ENCODE data around the gene IL10RA. TPM values are rescaled to one million over a fixed set of nuclear protein-coding genes. Genes with fewer than 3 reads are reported as not detected.

Gene IL10RA
- total and polyA plus RNA-seq, 2 of the 4 experiments (the other 2 are of a cell fraction): 0.12 TPM; not detected in 1

DNA sequence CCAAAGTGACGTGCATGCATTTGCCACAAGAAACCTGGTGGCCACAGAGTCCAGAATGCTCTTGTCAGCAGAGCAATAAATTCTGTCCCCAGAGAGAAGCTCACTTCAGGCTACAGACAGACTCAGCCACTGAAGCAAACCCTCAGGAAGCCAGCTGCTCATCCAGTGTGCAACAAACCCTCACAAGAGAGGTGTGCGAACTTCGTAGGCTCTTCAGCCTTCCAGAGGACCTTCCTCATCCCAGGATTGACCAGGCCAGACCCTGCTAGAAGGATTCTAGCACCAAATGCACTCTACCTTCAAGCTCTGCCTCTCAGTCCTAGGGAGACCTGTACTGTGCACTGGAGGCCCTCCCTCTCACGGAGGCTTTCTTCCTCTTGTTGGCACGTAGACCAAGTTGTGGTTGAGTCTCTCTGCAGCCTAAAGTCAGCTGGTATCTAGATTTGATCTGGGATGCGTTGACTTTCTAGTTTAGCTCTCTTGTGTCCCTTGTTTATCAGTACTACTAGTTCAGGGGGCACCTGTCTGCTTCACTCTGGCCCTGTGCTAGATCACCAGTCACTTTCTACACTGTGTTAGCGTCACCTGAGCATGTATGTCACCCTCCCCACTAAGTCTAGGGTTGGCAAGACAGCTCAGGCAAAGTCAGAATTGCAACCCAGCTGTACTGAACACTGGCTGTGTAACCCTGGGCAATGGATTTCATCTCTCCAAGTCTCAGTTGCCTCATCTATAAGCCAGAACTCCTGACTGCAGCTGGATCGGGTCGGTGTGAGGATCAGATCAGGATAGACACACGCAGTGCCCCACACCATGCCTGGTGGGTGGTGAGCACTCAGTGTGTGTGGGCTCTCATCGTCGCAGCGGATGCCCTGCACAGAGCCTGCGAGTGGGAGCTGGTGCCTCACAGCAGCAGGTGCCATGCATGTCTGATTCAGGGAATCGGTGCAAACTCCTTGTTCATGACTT, 34.9 kb upstream of the IL10RA start:
- Histone ChIP-seq H2BK5ac (ENCODE audit: low read depth, low read length, poor library complexity, severe bottlenecking) (no peak overlapping the region), H4K91ac (ENCODE audit: insufficient read depth, low read depth, low read length) (no peak overlapping the region), H2BK120ac (ENCODE audit: low read depth, low read length) (no peak overlapping the region), H2BK15ac (ENCODE audit: low read depth, low read length) (no peak overlapping the region), H3K27ac (ENCODE audit: insufficient read depth, low read length) (no peak overlapping the region), H3K79me1 (ENCODE audit: low read depth in 1 of 2, low read length in 2 of 2) (no peaks in the 10 kb centered on the region), H3K27me3 (ENCODE audit: control insufficient read depth, insufficient read depth, low read length) (peaks cover 7% of the 10 kb centered on the region), H3K9me1 (ENCODE audit: insufficient read depth, low read length) (no peaks in the 10 kb centered on the region), H2AFZ (replicated peaks; ENCODE audit: low read length, poor library complexity) (no peak overlapping the region), H3K36me3 (ENCODE audit: control insufficient read depth, insufficient read depth, low read length) (no peaks in the 10 kb centered on the region), H2AK9ac (replicated peaks; ENCODE audit: low read depth, low read length, poor library complexity) (no peak overlapping the region), H2AK5ac (ENCODE audit: low read depth, low read length) (no peak overlapping the region), H3K4ac (ENCODE audit: low read depth, low read length) (no peak overlapping the region), H4K5ac (ENCODE audit: low read depth, low read length) (no peak overlapping the region), H3K23ac (ENCODE audit: low read depth, low read length) (no peak overlapping the region), H3K4me2 (ENCODE audit: low read depth, low read length) (no peak overlapping the region), H2BK20ac (ENCODE audit: low read depth, low read length) (no peak overlapping the region), H3K18ac (ENCODE audit: low read depth, low read length) (no peak overlapping the region), H3K4me3 (ENCODE audit: insufficient read depth, low read depth, low read length) (no peak overlapping the region), H3K9me3 (ENCODE audit: control insufficient read depth, insufficient read depth, low read length) (no peaks in the 10 kb centered on the region), H3K9ac (ENCODE audit: low read depth, low read length) (no peak overlapping the region), H3K56ac (ENCODE audit: extremely low read depth, insufficient read depth, low read length) (no peak overlapping the region), H4K20me1 (ENCODE audit: insufficient read depth, low read length) (no peaks in the 10 kb centered on the region), H4K8ac (ENCODE audit: low read depth in 2 of 2, low read length in 2 of 2) (no peak overlapping the region), H3K14ac (replicated peaks; ENCODE audit: low read depth, low read length) (no peak overlapping the region), H3K4me1 (ENCODE audit: control insufficient read depth, insufficient read depth, low read length) (no peaks in the 10 kb centered on the region)
- ChIA-PET CTCF (interaction anchor here (0.8 to 1.1 kb wide), 3 partner anchors 9 to 149 kb away, joined by 3 to 4 read pairs (median 3); no protein-coding TSS in a partner anchor), POLR2A (ENCODE audit: unreplicated experiment) (no interaction called here)
- ATAC-seq (ENCODE audit: low read depth) (no peak), DNase-seq (no peak)
- dilution Hi-C loops (cut with HindIII; ENCODE audit: low sequenced_read_pairs, unreplicated experiment): no loop called here
- in situ Hi-C loops (cut with MboI; ENCODE audit: low sequenced_read_pairs): no loop called here
- intact Hi-C loops (cut with micrococcal nuclease): no loop called here
- no peak for TF ChIP-seq MXI1 (IDR thresholded peaks at IDR 0.05; ENCODE audit: borderline replicate concordance, low read depth, low read length)
- no peak for TF ChIP-seq RAD21 (IDR thresholded peaks at IDR 0.05; ENCODE audit: low read length)
- no peak for TF ChIP-seq CHD1 (IDR thresholded peaks at IDR 0.05; ENCODE audit: low read depth, low read length)
- no peak for TF ChIP-seq RCOR1 (IDR thresholded peaks at IDR 0.05; ENCODE audit: insufficient replicate concordance, low read length)
- no peak for TF ChIP-seq SMC3 (IDR thresholded peaks at IDR 0.05; ENCODE audit: low read depth, low read length)
- TF ChIP-seq FOS (IDR thresholded peaks at IDR 0.05; ENCODE audit: low read depth, low read length): no peak
- TF ChIP-seq, protein P1, sequence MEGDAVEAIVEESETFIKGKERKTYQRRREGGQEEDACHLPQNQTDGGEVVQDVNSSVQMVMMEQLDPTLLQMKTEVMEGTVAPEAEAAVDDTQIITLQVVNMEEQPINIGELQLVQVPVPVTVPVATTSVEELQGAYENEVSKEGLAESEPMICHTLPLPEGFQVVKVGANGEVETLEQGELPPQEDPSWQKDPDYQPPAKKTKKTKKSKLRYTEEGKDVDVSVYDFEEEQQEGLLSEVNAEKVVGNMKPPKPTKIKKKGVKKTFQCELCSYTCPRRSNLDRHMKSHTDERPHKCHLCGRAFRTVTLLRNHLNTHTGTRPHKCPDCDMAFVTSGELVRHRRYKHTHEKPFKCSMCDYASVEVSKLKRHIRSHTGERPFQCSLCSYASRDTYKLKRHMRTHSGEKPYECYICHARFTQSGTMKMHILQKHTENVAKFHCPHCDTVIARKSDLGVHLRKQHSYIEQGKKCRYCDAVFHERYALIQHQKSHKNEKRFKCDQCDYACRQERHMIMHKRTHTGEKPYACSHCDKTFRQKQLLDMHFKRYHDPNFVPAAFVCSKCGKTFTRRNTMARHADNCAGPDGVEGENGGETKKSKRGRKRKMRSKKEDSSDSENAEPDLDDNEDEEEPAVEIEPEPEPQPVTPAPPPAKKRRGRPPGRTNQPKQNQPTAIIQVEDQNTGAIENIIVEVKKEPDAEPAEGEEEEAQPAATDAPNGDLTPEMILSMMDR (conservative IDR thresholded peaks at IDR 0.05; ENCODE audit: low read depth, low read length): no peak
- TF ChIP-seq, protein P2, sequence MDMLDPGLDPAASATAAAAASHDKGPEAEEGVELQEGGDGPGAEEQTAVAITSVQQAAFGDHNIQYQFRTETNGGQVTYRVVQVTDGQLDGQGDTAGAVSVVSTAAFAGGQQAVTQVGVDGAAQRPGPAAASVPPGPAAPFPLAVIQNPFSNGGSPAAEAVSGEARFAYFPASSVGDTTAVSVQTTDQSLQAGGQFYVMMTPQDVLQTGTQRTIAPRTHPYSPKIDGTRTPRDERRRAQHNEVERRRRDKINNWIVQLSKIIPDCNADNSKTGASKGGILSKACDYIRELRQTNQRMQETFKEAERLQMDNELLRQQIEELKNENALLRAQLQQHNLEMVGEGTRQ (IDR thresholded peaks at IDR 0.05; ENCODE audit: low read depth, low read length): no peak
- TF ChIP-seq CEBPB (IDR thresholded peaks at IDR 0.05; ENCODE audit: low read depth, low read length): no peak
- no peak for TF ChIP-seq MAFK (IDR thresholded peaks at IDR 0.05; ENCODE audit: low read depth, low read length)
- TF ChIP-seq NFE2L2 (IDR thresholded peaks at IDR 0.05; ENCODE audit: low read depth, low read length): no peak
- no peak for TF ChIP-seq BHLHE40 (IDR thresholded peaks at IDR 0.05; ENCODE audit: low read depth, low read length)
- no peak for TF ChIP-seq MAZ (IDR thresholded peaks at IDR 0.05; ENCODE audit: borderline replicate concordance, low read depth, low read length)
- BruUV-seq (replicated peaks): no TSS peak
- WGBS, 2 experiments (ENCODE audit: extremely low coverage in 2 of 2, insufficient read length in 1 of 2): 47% methylated on average over 2 of the region's 15 CpGs; no CpG with 5 or more reads in 1 of the 2 experiments
